ENCODE measurements around the gene NUTM2E.
"Not testable (repeated sequence)": the region's sequence is repeated elsewhere in the genome, so short reads cannot be mapped to it uniquely, and the experiment has no call there.

GRCh38 chr10:79777997-79778396 is 48.5 kb upstream of the NUTM2E start:
- TF ChIP-seq POLR2A, CTCF (IDR thresholded peaks at IDR 0.05): not testable (repeated sequence)
